Kidney epithelial cell (primary cell): ENCODE results near the gene MICAL3. TPM values are rescaled to one million over a fixed set of nuclear protein-coding genes. Genes with fewer than 3 reads are reported as not detected.
"Not testable (repeated sequence)": the region's sequence is repeated elsewhere in the genome, so short reads cannot be mapped to it uniquely, and the experiment has no call there.

Experiments
- DNase-seq: peaks from one replicate; pipeline ENCODE4 v3.0.0-alpha.2; 2010; ENCODE audit warnings: low read depth
- H3K27me3 ChIP-seq: 2 replicates; pipeline ENCODE4 v1.6.0; 2011; ENCODE audit warnings: low read length; ENCODE audit not compliant: control insufficient read depth, insufficient read depth
- H3K36me3 ChIP-seq: 2 replicates; pipeline ENCODE4 v1.5.1; 2011; ENCODE audit warnings: low read length; ENCODE audit not compliant: control insufficient read depth, insufficient read depth
- H3K4me3 ChIP-seq: 2 replicates; pipeline ENCODE4 v1.5.1; 2011; ENCODE audit warnings: low read depth, mild to moderate bottlenecking, control low read depth, low read length
- total RNA-seq: library from RNA; depleted of rRNA; stranded (reverse); fragments of >200 nt; gene quantifications from 2 replicates; pipeline ENCODE4 v1.2.3, GENCODE V29; 2015
- TF ChIP-seq, protein P1 (sequence below): IDR thresholded peaks from 2 replicates; pipeline ENCODE4 v1.5.1; 2011; ENCODE audit warnings: mild to moderate bottlenecking, moderate library complexity, low read length, control low read depth, inconsistent platforms; ENCODE audit not compliant: insufficient read depth, poor library complexity, severe bottlenecking

The MICAL3 gene
- total RNA-seq, 1 donor from 2014 or later = 38.9 TPM

DNA sequence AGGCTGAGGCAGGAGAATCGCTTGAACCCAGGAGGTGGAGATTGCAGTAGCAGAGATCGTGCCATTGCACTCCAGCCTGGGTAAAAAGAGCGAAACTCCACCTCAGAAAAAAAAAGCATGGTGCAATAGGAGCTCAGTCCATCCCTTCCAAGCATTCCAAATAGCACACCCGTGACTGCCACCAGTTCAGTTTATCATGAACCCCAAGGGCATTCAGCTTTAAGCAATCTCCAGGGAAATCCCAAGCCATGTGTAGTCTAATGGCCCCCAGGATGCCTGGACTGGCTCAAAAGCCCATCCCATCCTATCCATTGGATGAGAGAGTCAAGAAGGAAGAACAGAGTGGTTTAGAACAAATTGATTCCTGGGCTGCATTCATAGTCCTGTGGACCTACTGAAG, 16.2 kb downstream of the MICAL3 start:
- DNase-seq = no peak
- TF ChIP-seq, protein P1, sequence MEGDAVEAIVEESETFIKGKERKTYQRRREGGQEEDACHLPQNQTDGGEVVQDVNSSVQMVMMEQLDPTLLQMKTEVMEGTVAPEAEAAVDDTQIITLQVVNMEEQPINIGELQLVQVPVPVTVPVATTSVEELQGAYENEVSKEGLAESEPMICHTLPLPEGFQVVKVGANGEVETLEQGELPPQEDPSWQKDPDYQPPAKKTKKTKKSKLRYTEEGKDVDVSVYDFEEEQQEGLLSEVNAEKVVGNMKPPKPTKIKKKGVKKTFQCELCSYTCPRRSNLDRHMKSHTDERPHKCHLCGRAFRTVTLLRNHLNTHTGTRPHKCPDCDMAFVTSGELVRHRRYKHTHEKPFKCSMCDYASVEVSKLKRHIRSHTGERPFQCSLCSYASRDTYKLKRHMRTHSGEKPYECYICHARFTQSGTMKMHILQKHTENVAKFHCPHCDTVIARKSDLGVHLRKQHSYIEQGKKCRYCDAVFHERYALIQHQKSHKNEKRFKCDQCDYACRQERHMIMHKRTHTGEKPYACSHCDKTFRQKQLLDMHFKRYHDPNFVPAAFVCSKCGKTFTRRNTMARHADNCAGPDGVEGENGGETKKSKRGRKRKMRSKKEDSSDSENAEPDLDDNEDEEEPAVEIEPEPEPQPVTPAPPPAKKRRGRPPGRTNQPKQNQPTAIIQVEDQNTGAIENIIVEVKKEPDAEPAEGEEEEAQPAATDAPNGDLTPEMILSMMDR = no peak
- Histone ChIP-seq H3K36me3 (no peaks in the 10 kb centered on the region), H3K27me3 (no peaks in the 10 kb centered on the region), H3K4me3 (no peak overlapping the region)

DNA sequence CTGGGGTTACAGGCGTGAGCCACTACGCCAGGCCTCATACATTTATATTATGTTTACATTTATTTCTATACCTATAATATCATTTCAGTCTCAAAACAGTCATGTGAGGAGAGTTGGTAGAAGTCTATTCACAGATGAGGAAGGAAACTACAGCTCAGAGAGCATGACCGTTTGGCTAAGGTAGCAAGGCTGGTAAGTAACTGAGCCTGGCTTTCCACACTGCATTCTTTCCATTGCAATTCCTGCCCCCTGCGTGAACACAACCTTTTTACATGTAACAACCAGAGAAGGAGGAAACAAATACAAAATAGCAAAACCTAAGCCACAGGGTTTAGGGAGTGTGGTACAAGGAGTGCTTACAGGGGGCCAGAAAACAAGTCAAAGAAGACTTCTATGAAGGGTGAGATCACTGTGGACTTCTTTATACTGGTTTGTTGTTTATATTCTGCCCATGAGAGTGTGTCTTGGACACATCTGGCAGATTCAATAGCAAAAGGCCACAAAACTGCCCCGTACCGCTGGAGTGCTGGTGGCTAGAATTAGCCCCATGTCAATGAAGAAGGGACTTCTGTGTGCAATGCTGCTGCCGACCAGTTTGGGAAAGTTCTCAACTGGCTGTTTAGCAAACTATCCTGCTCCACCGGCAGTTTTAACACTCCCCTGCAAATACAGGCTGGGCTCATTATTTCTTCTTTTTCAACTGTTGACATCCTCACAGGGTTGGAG, 19.0 kb downstream of the MICAL3 start:
- Histone ChIP-seq H3K36me3 (no peaks in the 10 kb centered on the region), H3K4me3 (no peak overlapping the region), H3K27me3 (no peaks in the 10 kb centered on the region)
- TF ChIP-seq, protein P1 = no peak
- no peak for DNase-seq

DNA sequence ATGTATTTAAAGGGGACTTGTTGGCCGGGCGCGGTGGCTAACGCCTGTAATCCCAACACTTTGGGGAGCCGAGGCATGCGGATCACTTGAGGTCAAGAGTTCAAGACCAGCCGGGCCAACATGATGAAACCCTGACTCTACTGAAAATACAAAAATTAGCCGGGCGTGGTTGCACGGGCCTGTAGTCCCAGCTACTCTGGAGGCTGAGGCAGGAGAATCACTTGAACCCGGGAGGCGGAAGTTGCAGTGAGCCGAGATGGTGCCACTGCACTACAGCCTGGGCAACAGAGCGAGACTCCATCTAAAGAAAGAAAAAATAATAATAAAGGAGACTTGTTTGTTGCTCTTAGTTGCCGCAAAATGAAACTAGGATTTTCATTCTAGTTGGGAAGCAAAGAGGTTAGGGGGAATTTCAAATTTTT, 22.5 kb downstream of the MICAL3 start:
- H3K4me3 ChIP-seq, DNase-seq, H3K36me3 ChIP-seq, H3K27me3 ChIP-seq: not testable (repeated sequence)

DNA sequence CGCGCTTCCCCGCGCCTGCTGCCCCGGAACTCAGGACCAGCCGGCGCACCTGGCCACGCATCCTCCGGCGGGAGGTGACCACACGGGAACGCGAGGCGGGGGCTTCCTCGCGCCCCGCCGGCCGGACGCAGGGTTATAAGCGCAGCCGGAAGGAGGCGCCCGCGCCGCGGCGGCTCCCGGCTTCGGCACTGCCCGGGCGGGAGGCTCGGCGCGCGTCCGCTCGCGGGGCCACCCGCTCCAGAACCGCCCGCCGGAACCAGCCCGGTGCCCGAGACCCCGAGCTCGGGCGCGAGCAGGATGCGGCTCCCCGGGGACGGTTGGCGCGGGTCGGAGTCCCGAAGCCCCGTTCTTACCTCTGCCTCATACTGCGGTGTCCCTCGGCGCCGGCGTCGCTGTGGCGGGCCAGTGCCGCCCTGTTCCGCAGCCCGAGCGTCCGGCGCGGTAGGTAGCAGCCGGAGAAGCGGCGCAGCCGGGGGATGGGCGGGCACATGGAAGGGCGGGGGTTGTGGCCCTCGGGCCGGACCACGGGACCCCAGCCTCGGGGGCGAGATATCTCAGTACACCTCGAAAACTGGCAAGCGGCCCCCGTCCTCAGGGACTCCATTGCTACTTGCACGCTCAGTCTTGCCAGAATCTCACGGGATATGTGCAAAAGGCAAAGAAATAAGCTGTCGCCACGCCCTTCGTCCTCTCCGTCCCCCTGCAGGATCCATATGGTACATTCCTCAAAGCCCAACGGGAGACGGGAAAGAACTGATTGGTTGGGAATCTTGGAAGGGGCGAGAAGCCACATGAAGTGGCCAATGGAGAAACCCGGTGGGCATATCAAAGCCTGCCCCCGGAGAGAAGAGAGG, 23.1 kb downstream of the MICAL3 start:
- TF ChIP-seq, protein P1 = peak; percentile 11
- DNase-seq = peak; percentile 90
- Histone ChIP-seq H3K36me3 (no peaks in the 10 kb centered on the region), H3K27me3 (no peaks in the 10 kb centered on the region), H3K4me3 (peak overlapping the region; percentile 85)

DNA sequence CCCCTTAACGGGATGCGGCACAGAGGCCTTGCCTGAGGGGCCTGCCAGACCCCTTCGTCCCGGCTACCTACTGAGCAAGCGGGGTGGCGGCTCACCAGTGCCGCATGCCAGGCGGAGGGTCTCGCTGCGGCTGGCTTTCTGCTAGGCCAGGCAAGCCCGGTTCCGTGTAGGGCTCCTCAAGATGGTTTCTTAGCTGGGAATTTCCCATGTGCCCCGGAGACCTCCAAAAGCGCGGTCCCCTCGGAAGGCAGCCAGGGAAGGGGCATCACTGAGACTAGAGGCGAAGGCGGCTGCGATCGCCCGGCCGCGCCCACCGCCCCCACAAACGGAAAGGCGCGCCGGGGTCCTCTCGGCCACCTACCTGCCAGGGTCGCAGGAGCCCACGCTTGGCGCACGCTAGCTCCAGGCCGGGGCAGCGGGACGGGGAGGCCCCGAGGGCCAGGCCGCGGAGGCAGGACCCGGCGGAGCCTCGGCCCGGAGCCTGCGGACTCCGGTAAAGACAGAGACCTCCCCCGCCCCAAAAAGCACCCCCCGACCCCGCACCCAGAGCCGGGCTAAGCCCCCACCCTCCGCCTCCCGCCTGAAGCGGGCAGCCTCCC, 23.8 kb downstream of the MICAL3 start:
- TF ChIP-seq, protein P1 = no peak
- Histone ChIP-seq H3K27me3 (no peaks in the 10 kb centered on the region), H3K36me3 (no peaks in the 10 kb centered on the region), H3K4me3 (peak overlapping the region; percentile 85)
- no peak for DNase-seq

DNA sequence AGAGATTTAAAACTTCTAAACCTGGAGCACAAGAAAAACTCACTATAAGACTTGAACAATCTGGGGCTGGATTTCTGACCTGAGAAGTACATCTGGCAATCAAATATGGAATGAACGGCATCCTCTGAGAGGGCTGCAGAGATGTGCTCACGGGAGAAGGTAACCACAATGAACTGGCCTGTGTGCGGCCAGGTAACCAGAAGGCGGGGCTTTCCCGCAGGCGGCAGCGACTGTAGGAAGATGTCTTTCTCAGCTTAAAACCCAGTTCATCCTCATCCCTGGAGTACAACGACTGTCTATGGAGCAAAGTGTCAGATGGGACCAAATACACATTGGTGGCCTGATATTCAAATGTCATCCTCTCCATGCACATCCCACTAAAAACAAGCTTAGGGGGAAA, 24.5 kb downstream of the MICAL3 start:
- DNase-seq = no peak
- Histone ChIP-seq H3K4me3 (peak overlapping the region; percentile 85), H3K27me3 (no peaks in the 10 kb centered on the region)

More for the DNA sequence above, 24.5 kb downstream of the MICAL3 start:
- TF ChIP-seq, protein P1 = no peak
- H3K36me3 ChIP-seq = no peaks in the 10 kb centered on the region
